Astrocyte (in vitro differentiated cells and primary cell): Measurements from ENCODE around the gene UVRAG. TPM values are rescaled to one million over a fixed set of nuclear protein-coding genes. Genes with fewer than 3 reads are reported as not detected.
A peak's percentile ranks its signal among the peaks of the same experiment; 100 is the strongest.

Experiments
- DNase-seq: peaks from one replicate; pipeline ENCODE4 v3.0.0-alpha.2; 2010; ENCODE audit warnings: low read depth
- FAIRE-seq: peaks from 2 replicates; lab custom pipeline; 2011; peaks lifted over from hg19 to GRCh38; lab: Jason Lieb, UNC
- H2AFZ ChIP-seq: 2 replicates; pipeline ENCODE4 v1.6.0; 2012; ENCODE audit warnings: low read depth, low read length, inconsistent platforms
- H3K27ac ChIP-seq: 2 replicates; pipeline ENCODE4 v1.5.1; 2011; ENCODE audit warnings: low read depth, low read length, inconsistent platforms
- H3K27me3 ChIP-seq: 2 replicates; pipeline ENCODE4 v1.6.0; 2011; ENCODE audit warnings: low read length, inconsistent platforms; ENCODE audit not compliant: insufficient read depth
- H3K36me3 ChIP-seq: 2 replicates; pipeline ENCODE4 v1.5.1; 2011; ENCODE audit warnings: low read length, inconsistent platforms; ENCODE audit not compliant: insufficient read depth
- H3K4me1 ChIP-seq: 2 replicates; pipeline ENCODE4 v1.5.1; 2011; ENCODE audit warnings: low read length, inconsistent platforms; ENCODE audit not compliant: insufficient read depth
- H3K4me2 ChIP-seq: 2 replicates; pipeline ENCODE4 v1.6.0; 2012; ENCODE audit warnings: low read length, inconsistent platforms
- H3K4me3 ChIP-seq: 2 replicates; pipeline ENCODE4 v1.5.1; 2011; ENCODE audit warnings: low read depth, mild to moderate bottlenecking, low read length, inconsistent platforms; ENCODE audit not compliant: insufficient read depth
- H3K79me2 ChIP-seq: 2 replicates; pipeline ENCODE4 v1.6.0; 2012; ENCODE audit warnings: mild to moderate bottlenecking, low read length, inconsistent platforms; ENCODE audit not compliant: insufficient read depth
- H3K9ac ChIP-seq: 2 replicates; pipeline ENCODE4 v1.6.0; 2012; ENCODE audit warnings: mild to moderate bottlenecking, low read length, inconsistent platforms
- H3K9me3 ChIP-seq: 2 replicates; pipeline ENCODE4 v1.5.1; 2012; ENCODE audit warnings: low read depth, mild to moderate bottlenecking, low read length, inconsistent platforms; ENCODE audit not compliant: insufficient read depth
- H4K20me1 ChIP-seq: 2 replicates; pipeline ENCODE4 v1.6.0; 2012; ENCODE audit warnings: low read length, inconsistent platforms; ENCODE audit not compliant: insufficient read depth
- H3K27ac Mint-ChIP-seq: one replicate; pipeline ENCODE4 v1.8.0; 2021; ENCODE audit warnings: mild to moderate bottlenecking, mixed read lengths; ENCODE audit not compliant: unreplicated experiment
- H3K27me3 Mint-ChIP-seq: one replicate; pipeline ENCODE4 v1.8.0; 2021; ENCODE audit warnings: low read depth, mixed read lengths; ENCODE audit not compliant: unreplicated experiment
- H3K36me3 Mint-ChIP-seq: one replicate; pipeline ENCODE4 v1.8.0; 2021; ENCODE audit warnings: low read depth, mixed read lengths; ENCODE audit not compliant: unreplicated experiment
- H3K4me1 Mint-ChIP-seq: one replicate; pipeline ENCODE4 v1.8.0; 2021; ENCODE audit warnings: low read depth, mixed read lengths; ENCODE audit not compliant: unreplicated experiment
- H3K4me3 Mint-ChIP-seq: one replicate; pipeline ENCODE4 v1.8.0; 2021; ENCODE audit warnings: mild to moderate bottlenecking, moderate library complexity, mixed read lengths; ENCODE audit not compliant: unreplicated experiment
- H3K9me3 Mint-ChIP-seq: one replicate; pipeline ENCODE4 v1.8.0; 2021; ENCODE audit warnings: mild to moderate bottlenecking, mixed read lengths; ENCODE audit not compliant: unreplicated experiment
- CTCF ChIP-seq: IDR thresholded peaks from 2 replicates; pipeline ENCODE4 v1.5.1; 2011; ENCODE audit warnings: low read depth, mild to moderate bottlenecking, inconsistent platforms, low read length, moderate library complexity; ENCODE audit not compliant: insufficient read depth
- EZH2 ChIP-seq: IDR thresholded peaks from 2 replicates; pipeline ENCODE4 v1.6.1; 2012; ENCODE audit warnings: mild to moderate bottlenecking, low read length, inconsistent platforms; ENCODE audit not compliant: insufficient read depth
- total RNA-seq: library from RNA; stranded (reverse); gene quantifications from 2 replicates; pipeline ENCODE4 v1.2.1, GENCODE V29; 2021

Gene UVRAG
- total RNA-seq, 1 donor from 2014 or later, result 15.3 TPM

- no peak for FAIRE-seq
- Histone ChIP-seq H3K4me1 (no peaks in the 10 kb centered on the region), H3K9ac (no peak overlapping the region)
These were observed 52.9 kb downstream of the UVRAG start for GRCh38 chr11:75867778-75868374.

GRCh38 chr11:75868990-75869389 lies 54.0 kb downstream of the UVRAG start:
- Mint-ChIP-seq H3K9me3 (no peaks in the 10 kb centered on the region), H3K27me3 (no peaks in the 10 kb centered on the region), H3K27ac (no peak overlapping the region), H3K4me3 (no peak overlapping the region), H3K4me1 (peaks cover 6% of the 10 kb centered on the region), H3K36me3 (peaks cover 2% of the 10 kb centered on the region)
- Histone ChIP-seq H3K4me1 (no peaks in the 10 kb centered on the region), H3K4me2 (no peak overlapping the region), H3K27ac (no peak overlapping the region), H3K9me3 (no peaks in the 10 kb centered on the region), H3K36me3 (no peaks in the 10 kb centered on the region), H2AFZ (no peak overlapping the region), H3K79me2 (peaks cover 3% of the 10 kb centered on the region), H3K27me3 (no peaks in the 10 kb centered on the region), H3K9ac (no peak overlapping the region), H3K4me3 (no peak overlapping the region), H4K20me1 (peaks cover 23% of the 10 kb centered on the region)
- TF ChIP-seq CTCF, result no peak
- TF ChIP-seq EZH2, result no peak
- DNase-seq, result no peak
- FAIRE-seq, result no peak

More at GRCh38 chr11:75867778-75868374, 52.9 kb downstream of the UVRAG start:
- H3K4me3 ChIP-seq, result no peak overlapping the region
- H3K79me2 ChIP-seq, result peaks cover 3% of the 10 kb centered on the region
- no peak overlapping the region for H2AFZ ChIP-seq
- no peak overlapping the region for H3K4me2 ChIP-seq
- H3K9me3 ChIP-seq, result no peaks in the 10 kb centered on the region
- TF ChIP-seq EZH2, result no peak
- peak; percentile 80 for TF ChIP-seq CTCF
- H3K27me3 Mint-ChIP-seq, result no peaks in the 10 kb centered on the region
- peak; percentile 14 for DNase-seq
- H3K27ac Mint-ChIP-seq, result no peak overlapping the region
- no peak overlapping the region for H3K27ac ChIP-seq
- H3K4me1 Mint-ChIP-seq, result no peaks in the 10 kb centered on the region
- H3K9me3 Mint-ChIP-seq, result no peaks in the 10 kb centered on the region
- H3K4me3 Mint-ChIP-seq, result no peak overlapping the region
- no peaks in the 10 kb centered on the region for H3K27me3 ChIP-seq
- no peaks in the 10 kb centered on the region for H3K36me3 ChIP-seq
- peaks cover 18% of the 10 kb centered on the region for H4K20me1 ChIP-seq
- H3K36me3 Mint-ChIP-seq, result peaks cover 2% of the 10 kb centered on the region

GRCh38 chr11:75869661-75870455 lies 54.8 kb downstream of the UVRAG start:
- no peaks in the 10 kb centered on the region for H3K27me3 Mint-ChIP-seq
- TF ChIP-seq EZH2 (no peak), CTCF (no peak)
- no peak overlapping the region for H3K4me3 Mint-ChIP-seq
- peaks cover 11% of the 10 kb centered on the region for H3K4me1 Mint-ChIP-seq
- H2AFZ ChIP-seq, result no peak overlapping the region
- no peaks in the 10 kb centered on the region for H3K4me1 ChIP-seq
- peaks cover 3% of the 10 kb centered on the region for H3K79me2 ChIP-seq
- no peak for DNase-seq
- no peak overlapping the region for H3K9ac ChIP-seq
- H3K9me3 ChIP-seq, result no peaks in the 10 kb centered on the region
- no peak overlapping the region for H3K4me2 ChIP-seq
- no peaks in the 10 kb centered on the region for H3K9me3 Mint-ChIP-seq
- no peak for FAIRE-seq
- H3K36me3 ChIP-seq, result no peaks in the 10 kb centered on the region
- no peak overlapping the region for H3K4me3 ChIP-seq
- peaks cover 27% of the 10 kb centered on the region for H4K20me1 ChIP-seq
- no peak overlapping the region for H3K27ac Mint-ChIP-seq
- no peaks in the 10 kb centered on the region for H3K36me3 Mint-ChIP-seq
- H3K27me3 ChIP-seq, result no peaks in the 10 kb centered on the region
- no peak overlapping the region for H3K27ac ChIP-seq
